Left colon (tissue), 2 donors: ENCODE data around the gene FUT1. TPM values are rescaled to one million over a fixed set of nuclear protein-coding genes. Genes with fewer than 3 reads are reported as not detected.
"Not testable (repeated sequence)": the region's sequence is repeated elsewhere in the genome, so short reads cannot be mapped to it uniquely, and the experiment has no call there.

Experiments
- ATAC-seq: fragments of 200-7000 bp; cut with Tn5 transposase; one replicate; pipeline ENCODE4 v1.9.1; 2020; ENCODE audit warnings: mild to moderate bottlenecking, moderate library complexity
- DNase-seq, 2 donors: peaks; one replicate each; pipeline ENCODE4 v3.0.0-alpha.2; 2020
- intact Hi-C, 2 donors: fragments of 100-400 bp; cut with DNase I in 1 of 2; cut with micrococcal nuclease in 1 of 2; formaldehyde crosslinking; loops; one replicate each; pipeline versions ENCODE4 v1.11.2 to v1.14.0; 2022; cut with DNase I, micrococcal nuclease
- total RNA-seq, 2 donors: library from RNA; stranded (reverse); fragmentation: NEBNext Ultra II Directional; extraction: Animal tissue kit (Norgen Biotek cat#: 25700); gene quantifications; one replicate each; pipeline ENCODE4 v1.2.1, GENCODE V29; 2021
- donor health status: DM: no; HTN: no; CAD: no.
- donor health status: DM: yes; HTN: yes; CAD: no.

FUT1 gene
- total RNA-seq, 2 donors from 2014 or later, result 0.37 to 0.56 TPM

DNA sequence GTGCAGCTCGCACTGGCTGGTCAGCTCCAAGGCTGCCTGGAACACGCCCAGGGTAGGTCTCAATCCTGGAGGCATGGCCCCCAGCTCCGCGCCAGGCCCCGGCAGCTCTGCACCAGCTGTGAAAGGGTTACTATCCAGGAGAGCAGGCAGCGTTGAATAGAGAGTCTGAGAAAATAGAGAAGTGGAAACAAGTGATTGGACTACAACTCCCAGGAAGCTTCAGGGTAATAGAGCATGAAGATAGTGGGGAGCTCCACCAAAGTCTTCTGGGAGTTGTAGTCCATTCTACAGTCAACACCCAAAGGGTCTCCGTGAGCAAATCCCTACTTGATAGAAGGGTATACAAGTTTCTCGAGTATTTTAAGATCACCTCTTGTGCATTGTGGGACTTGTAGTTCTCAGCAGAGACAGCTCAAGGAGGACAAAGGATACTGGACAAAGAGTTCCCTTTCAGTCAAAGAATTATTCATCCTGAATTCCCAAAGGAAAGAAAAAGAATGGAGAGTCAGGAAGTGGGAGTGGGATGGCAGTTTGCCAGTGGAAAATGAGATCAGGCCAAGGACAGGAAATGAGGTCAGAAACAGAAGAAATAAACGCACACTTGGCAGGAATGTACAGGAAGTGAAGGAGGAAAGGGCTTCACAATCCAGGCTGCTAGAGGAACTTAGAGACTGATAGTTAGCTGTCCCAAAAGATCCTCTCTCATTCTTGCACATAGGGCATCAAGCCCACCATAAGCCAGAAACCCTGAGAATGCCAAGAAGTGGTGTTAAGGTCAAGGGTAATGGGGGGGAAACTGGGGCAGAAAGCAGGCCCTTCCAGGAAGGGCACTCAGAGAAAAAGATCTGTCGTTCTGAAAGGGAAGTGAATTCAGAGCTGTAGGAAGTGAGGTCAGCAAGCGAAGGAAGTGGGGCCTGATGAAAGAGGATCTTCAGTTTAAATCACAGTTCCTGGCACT, 27.4 kb downstream of the FUT1 start:
- intact Hi-C loops, result no loop called here
- ATAC-seq, result peak; percentile 15
- DNase-seq, result peak in 1 of 2 donors; percentile 33

DNA sequence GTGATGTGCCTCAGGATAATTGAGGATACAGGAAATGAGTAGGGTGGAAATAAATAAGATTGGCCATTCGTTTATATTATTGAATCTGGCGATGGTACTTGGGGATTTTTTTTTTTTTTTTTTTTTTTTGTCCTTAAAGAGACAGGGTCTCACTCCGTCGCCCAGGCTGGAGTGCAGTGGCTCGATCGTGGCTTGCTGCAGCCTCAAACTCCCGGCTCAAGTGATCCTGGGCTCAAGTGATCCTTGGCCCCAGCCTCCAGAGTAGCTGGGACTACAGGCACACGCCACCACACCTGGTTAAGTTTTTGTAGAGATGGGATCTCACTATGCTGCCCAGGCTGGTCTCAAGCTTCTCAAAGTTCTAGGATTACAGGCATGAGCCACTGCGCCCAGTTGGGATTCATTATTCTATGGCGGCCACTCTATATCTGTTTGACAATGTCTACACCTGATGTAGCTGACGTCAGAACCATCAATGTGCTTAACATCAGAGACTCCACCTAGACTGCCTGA, 30.2 kb downstream of the FUT1 start:
- DNase-seq, result no peak
- no peak for ATAC-seq
- intact Hi-C loops, result no loop called here

DNA sequence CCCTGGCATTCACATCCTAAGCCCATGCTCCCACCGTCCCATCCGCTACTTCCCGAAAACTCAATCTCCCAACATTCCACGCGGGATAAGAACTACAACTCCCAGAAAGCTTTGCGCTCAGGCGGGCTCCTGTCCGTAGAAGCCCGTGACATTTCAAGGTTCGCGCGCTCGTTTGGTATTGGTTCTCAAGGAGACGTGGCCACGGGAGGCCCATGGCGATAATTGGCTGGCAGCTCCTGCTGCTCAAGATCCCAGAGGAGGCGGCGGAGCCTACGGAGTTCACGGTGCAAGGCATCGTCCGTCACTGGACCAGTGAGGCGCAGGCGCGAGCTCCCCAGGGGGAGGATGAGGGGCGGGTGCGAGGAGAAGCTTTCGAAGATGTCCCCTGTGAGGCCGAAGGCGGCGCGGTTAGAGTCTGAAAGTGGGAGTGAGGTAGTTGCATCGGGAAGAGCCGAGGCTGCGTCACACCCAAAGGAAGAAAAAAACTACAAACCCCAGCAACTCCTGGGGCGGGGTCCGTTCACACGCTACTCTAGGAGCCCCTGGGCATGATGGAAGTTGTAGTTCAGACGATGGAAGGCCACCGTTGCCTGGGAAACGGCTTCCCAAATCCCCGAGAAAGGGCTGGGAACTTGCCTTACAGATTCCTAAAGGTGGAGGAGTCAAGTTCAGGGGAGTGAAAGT, 31.7 kb downstream of the FUT1 start:
- intact Hi-C loops, result no loop called here
- DNase-seq (peak; percentile 99 to 100), ATAC-seq (peak; percentile 92)

DNA sequence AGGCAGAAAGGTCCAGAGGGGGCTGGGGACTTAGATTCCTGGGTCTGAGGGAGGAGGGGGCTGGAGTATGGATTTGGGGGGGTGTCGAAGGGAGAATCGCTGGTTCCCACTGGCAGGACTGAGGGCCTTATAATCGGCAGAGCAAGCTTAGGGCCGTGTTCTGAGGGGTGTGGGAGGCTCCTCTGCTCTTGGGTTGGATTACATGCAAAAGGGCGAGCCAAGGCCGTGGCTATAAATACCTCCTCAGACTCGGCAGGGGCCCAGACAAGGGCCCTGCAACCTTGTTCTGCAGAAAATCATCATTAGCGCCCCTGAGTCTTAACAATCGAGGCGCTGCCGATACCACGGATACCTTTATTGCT, 32.2 kb downstream of the FUT1 start:
- DNase-seq, result peak in 1 of 2 donors; percentile 29
- intact Hi-C loops, result no loop called here
- ATAC-seq, result no peak

DNA sequence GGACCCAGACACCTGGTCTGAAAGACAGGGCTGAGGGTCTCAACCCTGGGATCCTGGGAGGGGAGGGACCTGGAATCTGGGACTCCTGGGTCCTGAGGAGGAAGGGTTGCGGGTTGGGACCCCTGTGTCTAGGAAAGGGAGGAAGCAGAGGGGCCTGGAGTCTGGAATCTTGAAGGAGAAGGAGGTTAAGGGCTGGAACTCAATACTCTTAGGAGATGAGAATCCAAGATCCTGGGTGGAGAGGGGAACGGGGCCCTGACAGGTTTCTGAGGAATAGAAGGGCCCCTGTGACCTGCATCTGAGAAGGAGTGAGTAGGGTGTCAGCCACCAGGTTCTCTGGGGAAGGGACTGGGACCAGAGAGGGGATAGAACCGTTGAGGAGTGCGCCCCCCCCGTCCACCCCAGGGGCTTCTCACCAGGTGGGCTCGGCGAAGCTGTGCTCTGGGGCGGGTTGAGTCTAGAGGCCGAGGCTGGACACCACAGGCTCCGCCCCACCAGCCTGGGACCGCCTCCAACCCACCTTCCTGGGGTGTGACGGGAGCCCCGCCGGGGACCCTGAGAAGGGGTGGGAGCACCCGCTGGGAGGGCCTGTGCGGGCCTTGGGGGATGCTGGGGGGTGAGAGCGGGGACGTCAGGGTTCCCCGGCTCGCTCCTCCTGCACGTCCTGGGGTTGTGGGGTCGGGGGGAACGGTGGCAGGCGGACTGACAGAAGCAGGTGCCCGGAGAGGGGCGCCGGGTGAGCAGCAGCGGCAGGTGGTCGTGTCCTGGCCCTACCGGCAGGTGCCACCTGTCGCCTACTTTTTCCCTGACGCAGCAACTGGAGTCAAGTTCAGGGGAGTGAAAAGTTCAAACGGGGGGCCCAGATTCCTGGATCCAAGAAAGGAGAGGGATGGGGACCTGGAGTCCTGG, 32.9 kb downstream of the FUT1 start, which contains the start of gene MAMSTR:
MAMSTR (minus strand) TSS at position 463 of the 909 bp plus-strand sequence. CDS start 694 bp downstream, outside the sequence.
- intact Hi-C loops, result no loop called here
- ATAC-seq (no peak), DNase-seq (peak; percentile 33 to 36)

DNA sequence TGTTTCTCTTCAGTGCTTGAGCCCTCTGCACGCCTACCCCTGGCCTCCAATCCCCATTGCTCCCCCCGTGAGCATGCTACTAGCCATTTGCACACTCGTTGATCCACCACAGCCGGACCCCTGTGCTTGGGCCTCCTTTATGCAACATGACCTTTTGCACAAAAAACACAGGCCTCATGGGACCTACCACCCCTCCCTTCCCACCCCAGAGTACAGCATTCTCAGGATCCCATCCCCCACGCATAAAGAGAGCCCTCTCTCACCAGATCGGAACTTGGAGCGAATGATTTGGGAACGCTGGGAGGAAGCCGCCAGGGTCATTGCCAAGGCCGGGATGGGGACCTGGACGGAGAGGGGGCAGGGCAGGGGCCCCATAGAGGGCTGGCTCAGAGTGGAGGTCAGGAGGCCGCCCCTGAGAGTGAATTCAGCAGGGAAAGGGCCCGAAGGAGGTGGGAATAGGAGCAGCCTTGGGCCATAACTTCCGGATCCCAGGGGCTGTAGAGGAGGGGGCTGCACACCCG, 33.7 kb downstream of the FUT1 start:
- ATAC-seq, result no peak
- intact Hi-C loops, result no loop called here
- peak in 1 of 2 donors; percentile 28 for DNase-seq

DNA sequence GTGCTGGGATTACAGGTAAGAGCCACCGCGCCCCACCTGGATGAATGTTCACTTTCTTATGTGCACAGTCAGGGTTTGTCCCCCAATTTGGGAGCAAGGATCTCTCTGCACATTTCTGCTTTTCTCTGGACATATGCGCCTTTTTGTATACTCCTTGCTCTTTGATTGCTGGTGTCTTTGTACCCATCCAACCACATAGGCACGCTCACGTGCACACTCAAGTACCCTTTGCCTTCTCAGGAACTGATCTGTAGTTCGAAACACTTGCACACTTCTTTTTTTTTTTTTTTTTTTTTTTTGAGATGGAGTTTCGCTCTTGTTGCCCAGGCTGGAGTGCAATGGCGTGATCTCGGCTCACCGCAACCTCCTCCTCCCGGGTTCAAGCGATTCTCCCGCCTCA, 34.3 kb downstream of the FUT1 start:
- intact Hi-C loops, ATAC-seq, DNase-seq: not testable (repeated sequence)

DNA sequence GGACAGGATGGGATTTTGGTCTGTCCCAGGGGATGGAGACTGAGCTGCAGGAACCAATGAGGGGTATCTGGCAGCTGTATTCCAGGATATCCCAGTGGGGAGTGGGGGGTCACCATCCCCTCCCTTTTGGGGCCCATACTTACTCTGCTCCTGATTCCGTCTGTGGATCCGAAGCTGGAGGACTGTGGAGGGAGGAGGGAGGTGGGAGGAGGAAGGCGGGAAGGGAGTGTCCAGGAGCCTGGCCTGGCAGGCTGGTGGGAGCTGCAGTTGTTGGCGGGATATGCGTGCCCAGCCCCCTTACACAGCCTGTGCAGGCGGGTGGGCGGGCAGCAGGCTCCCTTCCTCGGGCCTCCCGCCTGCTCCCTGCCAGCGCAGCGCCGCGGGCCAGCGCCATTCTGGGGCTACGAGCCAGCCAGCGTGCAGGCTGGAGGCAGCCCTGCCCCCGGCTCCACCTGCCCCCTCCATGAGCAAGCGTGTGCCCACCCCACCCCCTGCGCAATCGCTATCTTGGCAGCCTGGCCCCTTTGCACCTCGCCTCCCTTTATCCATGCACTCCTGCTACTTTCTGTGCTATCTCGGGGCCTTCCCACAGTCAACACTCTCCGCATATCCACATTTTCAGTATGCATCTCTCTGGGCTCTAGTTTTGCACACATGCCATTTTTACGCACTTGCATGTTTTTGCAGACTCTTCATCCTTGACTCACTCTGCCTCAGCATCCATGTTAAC, 35.7 kb downstream of the FUT1 start:
- DNase-seq (peak; percentile 33 to 45), ATAC-seq (no peak)
- intact Hi-C loops, result no loop called here

DNA sequence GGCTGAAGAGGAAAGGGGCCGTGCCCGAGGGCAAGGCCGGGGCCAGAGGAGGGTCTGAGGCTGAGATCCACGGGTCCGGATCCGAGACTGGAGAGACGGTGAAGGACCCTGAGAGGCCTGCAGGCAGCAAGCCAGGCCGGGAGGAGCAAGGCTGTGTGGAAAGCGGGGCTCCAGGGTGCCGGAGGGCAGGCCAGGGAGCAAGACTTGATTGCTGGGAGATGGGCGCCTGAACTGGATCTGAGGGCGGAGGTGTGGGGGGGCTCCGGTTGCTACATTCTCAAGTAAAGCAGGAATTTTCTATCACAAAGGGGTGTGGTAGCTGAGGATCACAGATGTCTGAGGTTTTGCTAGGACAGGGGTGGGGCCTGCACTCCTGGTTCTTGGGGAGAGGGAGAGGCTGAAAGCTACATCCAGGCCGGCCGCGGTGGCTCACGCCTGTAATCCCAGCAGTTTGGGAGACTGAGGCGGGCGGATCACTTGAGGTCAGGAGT, 36.7 kb downstream of the FUT1 start:
- intact Hi-C loops, result no loop called here
- DNase-seq (peak; percentile 37 to 55), ATAC-seq (no peak)

DNA sequence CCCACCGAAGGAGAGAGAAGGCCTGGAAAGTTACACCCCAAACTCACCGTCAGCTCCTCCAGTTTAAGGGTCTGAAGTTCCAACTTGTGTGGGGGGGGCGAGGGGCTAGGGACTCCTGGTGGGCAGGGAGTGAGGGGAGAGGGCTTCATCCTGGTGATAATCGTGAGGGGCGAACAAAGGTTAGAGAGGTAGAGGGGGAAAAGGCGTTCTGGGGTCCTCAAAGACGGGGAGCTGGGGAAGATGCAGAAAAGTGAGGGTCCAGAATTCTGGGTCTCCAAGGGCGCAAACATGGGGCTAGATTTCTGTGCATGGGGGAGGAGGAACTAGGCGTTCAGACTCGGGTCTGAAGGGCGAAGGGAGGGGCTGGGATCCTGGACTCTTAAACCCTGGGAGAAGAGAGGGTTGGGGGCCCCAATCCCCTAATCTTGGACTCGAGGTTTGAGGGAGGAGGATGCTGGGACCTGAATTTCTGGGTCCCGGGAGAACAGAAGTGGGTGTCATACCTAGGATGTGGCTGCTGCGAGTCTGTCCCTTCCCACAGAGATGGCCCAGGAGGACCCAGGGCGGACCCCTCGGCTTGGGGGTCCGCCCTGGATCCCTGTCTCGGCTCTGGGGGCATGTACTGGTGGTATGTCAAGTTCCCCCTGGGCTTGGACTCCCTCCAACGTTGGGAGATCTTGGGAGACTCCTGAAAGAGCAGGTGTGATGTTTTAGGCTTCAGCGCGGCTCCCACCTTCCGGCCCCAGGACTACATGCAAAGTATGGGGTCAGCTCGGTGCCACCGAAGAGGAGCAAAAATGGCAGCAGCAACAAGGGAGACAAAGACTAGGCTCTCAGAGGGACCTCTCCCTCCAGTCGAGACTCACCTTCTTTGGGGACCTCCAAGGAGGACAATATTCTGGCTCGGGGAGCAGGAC, 37.4 kb downstream of the FUT1 start:
- intact Hi-C loops, result no loop called here
- peak; percentile 41 for ATAC-seq
- peak; percentile 68 to 70 for DNase-seq

DNA sequence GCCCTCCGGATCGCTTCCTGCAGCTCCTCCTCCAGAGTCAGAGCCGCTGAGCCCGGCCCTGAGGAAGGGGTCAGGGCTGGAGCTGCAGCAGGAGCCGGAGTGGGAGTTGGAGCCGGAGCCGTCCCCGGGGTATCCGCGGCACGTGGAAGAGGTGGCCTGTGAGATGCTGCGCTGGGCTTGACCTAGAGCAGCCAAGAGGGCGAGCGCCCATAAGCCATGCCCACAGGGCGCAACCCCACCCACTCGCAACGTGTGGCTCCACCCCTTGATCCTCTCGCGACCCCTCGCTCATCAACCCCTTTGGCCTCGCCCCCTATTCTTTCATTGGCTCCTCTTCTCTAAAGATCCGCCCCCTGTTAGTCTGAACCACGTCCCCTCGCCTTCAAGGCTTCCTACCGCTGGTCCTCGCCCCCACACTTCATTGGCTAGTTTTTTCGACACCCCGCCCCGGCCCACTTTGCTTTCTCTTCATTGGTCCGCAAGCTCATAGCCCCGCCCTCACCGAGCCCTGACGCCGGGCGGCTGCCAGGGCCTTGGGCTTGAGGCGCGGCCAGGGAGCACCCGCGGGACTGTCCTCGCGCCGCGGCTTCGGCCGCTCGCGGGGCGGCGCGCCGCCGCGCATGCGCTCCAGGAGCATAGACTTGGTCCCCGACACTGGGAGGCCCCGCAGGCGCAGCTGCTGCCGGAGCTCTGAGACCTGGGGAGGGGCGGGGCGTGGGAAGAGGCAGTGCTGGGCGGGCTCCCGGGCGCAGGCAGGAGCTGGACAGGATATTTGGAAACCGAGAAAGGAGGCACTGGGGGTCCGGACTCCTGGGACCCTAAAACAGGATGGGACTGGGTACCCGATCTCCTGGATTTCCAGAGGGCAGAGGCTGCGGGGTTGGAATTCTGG, 38.3 kb downstream of the FUT1 start:
- DNase-seq, result peak; percentile 99
- ATAC-seq, result peak; percentile 84
- intact Hi-C loops, result no loop called here

DNA sequence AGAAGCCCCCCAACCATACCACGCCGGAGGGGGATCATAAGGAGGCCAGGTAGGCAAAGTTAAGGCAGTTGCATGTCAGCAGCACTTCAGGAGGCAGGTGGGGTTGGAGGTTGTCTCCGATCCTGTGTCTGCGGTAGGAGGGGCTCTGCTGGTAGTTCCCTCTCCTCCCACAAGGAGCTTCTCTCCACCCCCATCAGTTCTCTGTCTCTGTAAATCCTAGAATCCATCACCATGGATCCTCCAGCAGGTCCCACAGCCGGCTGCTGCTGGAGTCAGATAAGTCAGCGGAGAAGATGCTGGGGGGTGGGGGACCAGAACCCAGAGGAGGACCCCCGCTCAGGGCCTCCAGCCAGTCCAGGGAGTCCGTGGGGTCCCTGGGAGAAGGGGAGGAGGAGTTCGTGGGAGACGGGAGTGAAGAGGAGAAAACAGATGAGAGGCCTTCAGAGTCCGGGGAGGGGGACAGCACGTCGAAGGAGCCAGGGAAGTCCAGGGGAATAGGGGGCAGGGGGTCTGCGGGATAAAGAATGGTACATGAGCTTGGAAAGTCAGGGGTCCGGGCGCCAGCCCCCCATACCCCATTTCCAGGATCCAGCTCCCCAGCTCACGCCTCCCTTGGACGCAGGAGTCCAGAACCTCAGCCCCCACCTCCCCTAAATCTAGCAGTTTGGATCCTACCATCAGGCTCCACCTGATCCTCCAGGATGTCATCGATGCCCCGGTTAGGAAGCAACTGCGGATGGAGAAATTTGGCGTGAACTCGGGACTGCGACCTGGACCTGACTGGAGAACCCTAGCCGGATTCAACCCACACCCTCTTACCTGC, 39.2 kb downstream of the FUT1 start:
- ATAC-seq, result no peak
- DNase-seq, result no peak
- intact Hi-C loops, result no loop called here

DNA sequence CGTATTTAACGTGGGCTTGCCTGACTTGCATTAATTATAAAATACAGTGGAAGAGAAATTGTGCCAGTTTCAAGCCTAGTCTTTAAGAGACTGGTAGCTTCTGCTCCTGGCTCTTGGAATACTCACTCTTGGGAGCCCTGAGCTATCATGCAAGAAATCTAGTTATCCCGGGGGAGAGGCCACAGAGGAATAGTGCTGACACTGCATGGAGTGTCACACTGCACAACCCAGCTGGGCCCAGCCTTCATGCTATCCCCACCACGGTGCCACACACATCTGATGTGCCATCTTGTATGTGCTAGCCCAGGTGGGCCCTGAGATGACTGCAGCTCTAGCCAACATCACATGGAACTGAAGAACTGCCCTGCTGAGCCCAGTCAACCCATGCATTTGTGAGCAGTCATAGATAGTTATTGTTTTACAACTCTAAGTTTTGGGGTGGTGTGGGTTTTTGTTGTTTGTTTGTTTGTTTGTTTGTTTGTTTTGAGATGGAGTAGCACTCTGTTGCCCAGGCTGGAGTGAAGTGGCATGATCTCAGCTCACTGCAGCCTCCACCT, 41.3 kb downstream of the FUT1 start:
- intact Hi-C loops, result no loop called here
- DNase-seq (no peak), ATAC-seq (no peak)

DNA sequence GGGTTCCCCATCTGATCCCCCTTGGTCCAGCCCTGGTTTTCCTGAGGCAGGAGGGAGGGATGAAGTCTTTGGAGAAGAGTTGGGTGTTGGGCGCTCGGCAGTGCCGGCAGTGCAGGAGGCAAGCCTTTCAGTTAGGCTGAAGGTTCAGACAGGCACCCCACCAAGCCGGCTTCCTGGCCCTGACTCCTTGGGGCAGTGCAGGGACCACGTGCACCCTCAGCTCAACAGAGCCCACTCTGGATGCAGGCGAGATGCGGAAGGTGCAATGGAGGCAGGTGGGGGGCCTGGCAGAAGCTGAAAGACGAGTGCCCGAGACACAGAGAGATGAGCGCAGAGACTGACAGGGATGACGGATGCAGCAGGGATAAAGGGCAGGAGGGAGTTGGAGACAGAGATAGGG, 44.0 kb downstream of the FUT1 start:
- intact Hi-C loops, result no loop called here
- no peak for DNase-seq
- no peak for ATAC-seq

DNA sequence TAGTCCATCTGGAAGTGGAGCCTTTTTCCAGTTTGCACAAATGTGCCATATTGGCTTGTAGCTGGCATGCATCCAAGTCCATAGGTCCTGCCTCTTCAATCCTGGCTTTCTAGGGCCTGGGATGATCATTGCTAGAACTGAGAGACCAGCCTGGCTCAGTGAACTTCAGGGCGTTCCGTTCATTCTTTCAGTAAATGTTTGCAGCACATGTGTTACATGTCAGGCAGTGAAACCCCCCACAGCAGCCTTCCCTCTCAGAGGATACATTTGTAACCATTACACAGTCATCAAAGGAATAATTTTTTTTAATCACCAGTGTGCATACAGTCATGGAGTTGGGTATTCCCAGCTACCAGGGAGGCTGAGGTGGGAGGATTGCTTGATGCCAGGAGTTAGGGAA, 47.0 kb downstream of the FUT1 start:
- ATAC-seq (peak; percentile 18), DNase-seq (no peak)
- intact Hi-C loops, result no loop called here
